Esophagus muscularis mucosa (tissue), 4 donors: Measurements from ENCODE around the gene KRTDAP.

ENCODE experiments used
- EP300 ChIP-seq: sonication (generic); formaldehyde crosslinking; IDR thresholded peaks from one replicate; pipeline ENCODE4 v1.6.1; 2017; ENCODE audit warnings: antibody characterized with exemption
- POLR2A ChIP-seq: fragments of 450-650 bp; IDR thresholded peaks from one replicate; pipeline ENCODE4 v1.6.1; 2017; ENCODE audit warnings: antibody characterized with exemption, moderate library complexity, mild to moderate bottlenecking, low read depth
- POLR2AphosphoS5 ChIP-seq, 2 donors: sonication (generic); formaldehyde crosslinking; IDR thresholded peaks; one replicate each; pipeline ENCODE4 v1.6.1; 2017; ENCODE audit warnings: antibody characterized with exemption in 2 of 2
- TF ChIP-seq, protein P1 (sequence below), 3 experiments: fragments of 200-600 bp in 2 of 3; fragments of 450-650 bp in 1 of 3; sonication (generic) in 2 of 3; IDR thresholded peaks; one replicate each; pipeline ENCODE4 v1.5.1; 2017 to 2019; ENCODE audit warnings: antibody characterized with exemption in 3 of 3, mild to moderate bottlenecking in 2 of 3, moderate library complexity in 1 of 3

DNA sequence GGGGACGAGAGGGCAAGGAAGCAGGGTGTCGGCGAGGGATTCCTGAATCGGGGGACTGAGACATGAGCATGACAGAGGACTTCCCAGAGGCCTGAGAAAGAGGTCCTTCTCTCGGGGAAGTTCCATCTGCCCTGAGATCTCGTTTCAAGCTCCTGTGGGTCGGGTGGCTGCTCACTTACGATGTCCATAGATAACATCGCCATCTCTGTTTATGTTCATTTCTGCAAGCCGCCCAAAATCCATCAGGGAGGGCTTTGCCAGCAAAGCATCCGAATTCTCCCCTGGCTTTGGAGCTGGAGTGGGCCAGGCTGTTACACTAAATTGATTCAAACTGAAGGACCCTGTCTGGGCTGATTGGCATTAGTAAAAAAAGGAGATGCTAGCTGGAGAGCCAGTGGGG, 17.3 kb upstream of the KRTDAP start:
- TF ChIP-seq POLR2AphosphoS5 (IDR thresholded peaks at IDR 0.05) (no peak), EP300 (no peak), POLR2A (no peak)
- TF ChIP-seq, protein P1, sequence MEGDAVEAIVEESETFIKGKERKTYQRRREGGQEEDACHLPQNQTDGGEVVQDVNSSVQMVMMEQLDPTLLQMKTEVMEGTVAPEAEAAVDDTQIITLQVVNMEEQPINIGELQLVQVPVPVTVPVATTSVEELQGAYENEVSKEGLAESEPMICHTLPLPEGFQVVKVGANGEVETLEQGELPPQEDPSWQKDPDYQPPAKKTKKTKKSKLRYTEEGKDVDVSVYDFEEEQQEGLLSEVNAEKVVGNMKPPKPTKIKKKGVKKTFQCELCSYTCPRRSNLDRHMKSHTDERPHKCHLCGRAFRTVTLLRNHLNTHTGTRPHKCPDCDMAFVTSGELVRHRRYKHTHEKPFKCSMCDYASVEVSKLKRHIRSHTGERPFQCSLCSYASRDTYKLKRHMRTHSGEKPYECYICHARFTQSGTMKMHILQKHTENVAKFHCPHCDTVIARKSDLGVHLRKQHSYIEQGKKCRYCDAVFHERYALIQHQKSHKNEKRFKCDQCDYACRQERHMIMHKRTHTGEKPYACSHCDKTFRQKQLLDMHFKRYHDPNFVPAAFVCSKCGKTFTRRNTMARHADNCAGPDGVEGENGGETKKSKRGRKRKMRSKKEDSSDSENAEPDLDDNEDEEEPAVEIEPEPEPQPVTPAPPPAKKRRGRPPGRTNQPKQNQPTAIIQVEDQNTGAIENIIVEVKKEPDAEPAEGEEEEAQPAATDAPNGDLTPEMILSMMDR (IDR thresholded peaks at IDR 0.05), result no peak
